Bronchial epithelial cell (primary cell): ENCODE measurements around the gene TRMT1L. TPM values are rescaled to one million over a fixed set of nuclear protein-coding genes. Genes with fewer than 3 reads are reported as not detected.
"Not testable (repeated sequence)": the region's sequence is repeated elsewhere in the genome, so short reads cannot be mapped to it uniquely, and the experiment has no call there.

Experiments used
- DNase-seq: peaks from one replicate; pipeline ENCODE4 v3.0.0-alpha.2; 2010; ENCODE audit warnings: low read depth
- FAIRE-seq: peaks from 2 replicates; lab custom pipeline; 2011; peaks lifted over from hg19 to GRCh38; lab: Jason Lieb, UNC
- H3K27me3 ChIP-seq: 2 replicates; pipeline ENCODE4 v1.5.1; 2011; ENCODE audit warnings: low read length; ENCODE audit not compliant: control insufficient read depth, insufficient read depth
- H3K36me3 ChIP-seq: 2 replicates; pipeline ENCODE4 v1.5.1; 2011; ENCODE audit warnings: low read length; ENCODE audit not compliant: control insufficient read depth, insufficient read depth
- H3K4me3 ChIP-seq: 2 replicates; pipeline ENCODE4 v1.5.1; 2011; ENCODE audit warnings: mild to moderate bottlenecking, low read depth, low read length, control low read depth
- total RNA-seq: library from RNA; depleted of rRNA; stranded (reverse); fragments of >200 nt; gene quantifications from 2 replicates; pipeline ENCODE4 v1.2.1, GENCODE V29; 2014
- TF ChIP-seq, protein P1 (sequence below): IDR thresholded peaks from 2 replicates; pipeline ENCODE4 v1.5.1; 2011; ENCODE audit warnings: mild to moderate bottlenecking, moderate library complexity, low read length, control low read depth, inconsistent platforms; ENCODE audit not compliant: insufficient read depth, severe bottlenecking

The TRMT1L gene, protein sequence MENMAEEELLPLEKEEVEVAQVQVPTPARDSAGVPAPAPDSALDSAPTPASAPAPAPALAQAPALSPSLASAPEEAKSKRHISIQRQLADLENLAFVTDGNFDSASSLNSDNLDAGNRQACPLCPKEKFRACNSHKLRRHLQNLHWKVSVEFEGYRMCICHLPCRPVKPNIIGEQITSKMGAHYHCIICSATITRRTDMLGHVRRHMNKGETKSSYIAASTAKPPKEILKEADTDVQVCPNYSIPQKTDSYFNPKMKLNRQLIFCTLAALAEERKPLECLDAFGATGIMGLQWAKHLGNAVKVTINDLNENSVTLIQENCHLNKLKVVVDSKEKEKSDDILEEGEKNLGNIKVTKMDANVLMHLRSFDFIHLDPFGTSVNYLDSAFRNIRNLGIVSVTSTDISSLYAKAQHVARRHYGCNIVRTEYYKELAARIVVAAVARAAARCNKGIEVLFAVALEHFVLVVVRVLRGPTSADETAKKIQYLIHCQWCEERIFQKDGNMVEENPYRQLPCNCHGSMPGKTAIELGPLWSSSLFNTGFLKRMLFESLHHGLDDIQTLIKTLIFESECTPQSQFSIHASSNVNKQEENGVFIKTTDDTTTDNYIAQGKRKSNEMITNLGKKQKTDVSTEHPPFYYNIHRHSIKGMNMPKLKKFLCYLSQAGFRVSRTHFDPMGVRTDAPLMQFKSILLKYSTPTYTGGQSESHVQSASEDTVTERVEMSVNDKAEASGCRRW
- 17.4 and 21.9 TPM in 2 replicates for total RNA-seq

DNA sequence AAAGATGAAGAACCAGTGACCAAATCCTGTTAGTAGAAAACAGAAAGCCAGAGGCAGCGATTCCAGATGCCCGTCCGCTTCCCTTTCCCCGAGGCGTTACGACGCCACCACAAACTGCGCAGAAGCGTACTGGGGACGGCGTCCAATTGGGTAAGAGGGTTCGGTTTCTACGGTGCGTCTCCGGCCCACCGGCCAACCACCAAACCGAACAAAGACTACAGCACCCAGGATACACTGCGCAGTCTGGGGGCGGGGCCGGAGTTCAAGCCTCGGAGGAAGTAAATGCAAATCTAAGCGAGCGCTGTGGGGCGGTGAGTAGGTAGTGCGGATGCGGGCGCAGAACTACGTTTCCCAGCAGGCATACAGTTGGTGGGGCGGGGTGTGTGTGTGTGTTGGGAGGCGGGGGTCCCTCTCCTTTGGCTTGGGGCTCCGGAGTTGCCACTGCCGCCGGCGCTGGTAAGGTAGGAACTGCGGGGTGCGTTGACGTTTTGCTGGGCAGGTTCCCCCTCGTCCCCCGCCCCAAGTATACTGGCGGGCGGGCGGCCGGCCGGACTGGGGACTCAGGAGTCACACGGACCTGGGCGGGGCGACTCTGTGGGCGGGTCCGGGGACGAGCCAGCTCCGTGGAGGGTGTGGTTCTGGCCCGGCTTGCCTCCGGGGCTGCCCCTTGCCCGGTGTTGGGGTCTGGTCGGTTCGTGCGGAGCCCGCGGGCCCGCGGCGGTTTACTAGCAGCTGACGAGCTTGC lies at the start of gene TRMT1L, which contains the start of gene SWT1:
Gene TRMT1L (minus strand): TSS at position 100 of the 745 bp plus-strand sequence. CDS start 241 bp downstream, outside the sequence.
Gene SWT1 (plus strand): TSS at position 314 of the 745 bp plus-strand sequence. CDS start 3,675 bp downstream, outside the sequence.
- peak; percentile 7 for FAIRE-seq
- peak within 1 kb of the TSS; percentile 58 for H3K4me3 ChIP-seq
- no peaks in the 10 kb centered on the region for H3K36me3 ChIP-seq
- peak; percentile 96 for DNase-seq
- TF ChIP-seq, protein P1, sequence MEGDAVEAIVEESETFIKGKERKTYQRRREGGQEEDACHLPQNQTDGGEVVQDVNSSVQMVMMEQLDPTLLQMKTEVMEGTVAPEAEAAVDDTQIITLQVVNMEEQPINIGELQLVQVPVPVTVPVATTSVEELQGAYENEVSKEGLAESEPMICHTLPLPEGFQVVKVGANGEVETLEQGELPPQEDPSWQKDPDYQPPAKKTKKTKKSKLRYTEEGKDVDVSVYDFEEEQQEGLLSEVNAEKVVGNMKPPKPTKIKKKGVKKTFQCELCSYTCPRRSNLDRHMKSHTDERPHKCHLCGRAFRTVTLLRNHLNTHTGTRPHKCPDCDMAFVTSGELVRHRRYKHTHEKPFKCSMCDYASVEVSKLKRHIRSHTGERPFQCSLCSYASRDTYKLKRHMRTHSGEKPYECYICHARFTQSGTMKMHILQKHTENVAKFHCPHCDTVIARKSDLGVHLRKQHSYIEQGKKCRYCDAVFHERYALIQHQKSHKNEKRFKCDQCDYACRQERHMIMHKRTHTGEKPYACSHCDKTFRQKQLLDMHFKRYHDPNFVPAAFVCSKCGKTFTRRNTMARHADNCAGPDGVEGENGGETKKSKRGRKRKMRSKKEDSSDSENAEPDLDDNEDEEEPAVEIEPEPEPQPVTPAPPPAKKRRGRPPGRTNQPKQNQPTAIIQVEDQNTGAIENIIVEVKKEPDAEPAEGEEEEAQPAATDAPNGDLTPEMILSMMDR = no peak
- no peaks in the 10 kb centered on the region for H3K27me3 ChIP-seq

DNA sequence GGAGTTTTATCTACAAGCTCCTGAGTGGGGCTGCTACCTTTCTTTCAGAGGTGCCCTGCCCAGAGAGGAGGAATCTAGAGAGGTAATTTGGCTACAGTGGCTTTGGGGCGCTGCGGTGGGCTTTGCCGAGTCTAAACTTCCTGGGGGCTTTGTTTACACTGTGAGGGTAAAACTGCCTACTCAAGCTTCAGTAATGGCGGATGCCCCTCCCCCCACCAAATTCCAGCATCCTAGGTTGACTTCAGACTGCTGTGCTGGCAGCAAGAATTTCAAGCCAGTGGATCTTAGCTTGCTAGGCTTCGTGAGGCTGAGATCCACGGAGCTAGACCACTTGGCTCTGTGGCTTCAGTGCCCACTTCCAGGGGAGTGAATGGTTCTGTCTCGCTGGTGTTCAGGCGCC lies 44.1 kb upstream of the TRMT1L start:
- Histone ChIP-seq H3K36me3 (no peaks in the 10 kb centered on the region), H3K27me3 (no peaks in the 10 kb centered on the region), H3K4me3 (no peak overlapping the region)
- no peak for DNase-seq
- no peak for FAIRE-seq
- TF ChIP-seq, protein P1 = no peak

DNA sequence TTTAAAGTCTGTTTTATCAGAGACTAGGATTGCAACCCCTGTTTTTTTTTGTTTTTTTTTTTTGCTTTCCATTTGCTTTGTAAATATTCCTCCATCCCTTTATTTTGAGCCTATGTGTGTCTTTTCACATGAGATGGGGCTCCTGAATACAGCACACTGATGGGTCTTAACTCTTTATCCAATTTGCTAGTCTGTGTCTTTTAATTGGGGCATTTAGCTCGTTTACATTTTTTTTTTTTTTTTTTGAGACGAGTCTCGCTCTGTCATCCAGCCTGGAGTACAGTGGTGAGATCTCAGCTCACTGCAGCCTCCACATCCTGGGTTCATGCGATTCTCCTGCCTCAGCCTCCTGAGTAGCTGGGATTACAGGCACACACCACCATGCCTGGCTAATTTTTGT lies 42.0 kb upstream of the TRMT1L start:
- not testable (repeated sequence) for FAIRE-seq, H3K36me3 ChIP-seq

DNA sequence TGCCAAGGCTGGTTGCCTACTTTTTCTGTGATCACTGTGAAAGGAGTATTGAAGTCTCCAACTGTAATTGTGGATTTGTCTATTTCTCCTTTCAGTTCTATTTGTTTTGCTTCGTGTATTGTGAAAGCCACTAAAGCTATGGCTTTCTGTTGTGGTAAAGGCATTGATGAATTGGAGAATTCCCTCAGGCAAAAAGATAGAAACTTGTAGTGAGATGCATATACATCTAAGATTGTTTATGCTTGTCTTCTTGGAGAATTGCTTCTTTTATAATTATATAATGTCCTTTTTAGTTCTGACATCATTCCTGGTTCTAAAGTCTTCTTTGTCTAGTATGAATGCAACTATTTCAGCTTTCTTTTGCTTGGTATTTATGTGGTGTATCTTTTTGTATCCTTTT lies 37.0 kb upstream of the TRMT1L start:
- Histone ChIP-seq H3K27me3 (no peaks in the 10 kb centered on the region), H3K36me3 (no peaks in the 10 kb centered on the region), H3K4me3 (no peak overlapping the region)
- TF ChIP-seq, protein P1 = no peak
- DNase-seq (no peak), FAIRE-seq (no peak)

More for the DNA sequence above, 42.0 kb upstream of the TRMT1L start:
- H3K27me3 ChIP-seq, DNase-seq, H3K4me3 ChIP-seq: not testable (repeated sequence)

DNA sequence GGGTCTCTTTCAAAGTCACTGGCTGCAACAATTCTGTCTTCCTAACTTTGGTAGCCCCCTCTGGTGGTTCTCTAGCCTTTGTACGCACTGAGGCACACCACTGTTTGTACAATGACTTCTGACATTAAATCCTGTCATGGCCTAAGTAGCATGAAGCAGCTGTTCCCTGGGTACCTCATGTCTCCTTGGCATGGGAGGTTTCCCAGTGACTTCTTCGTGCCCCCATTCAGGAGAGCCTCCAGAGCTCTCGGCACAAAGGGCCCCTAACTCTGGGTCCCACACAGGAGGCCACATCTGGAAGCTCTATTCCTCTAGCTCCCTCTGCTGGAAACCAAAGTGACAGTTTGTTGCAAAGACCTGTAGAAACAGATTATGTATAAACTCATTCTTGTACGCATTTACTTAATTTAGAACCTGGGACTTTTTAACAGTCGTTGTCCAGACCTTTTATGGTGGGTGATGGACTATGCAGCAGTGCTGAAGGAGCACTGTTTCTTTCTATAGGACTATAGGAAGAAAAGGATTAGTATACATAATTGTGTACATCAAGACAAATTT lies 13.6 kb upstream of the TRMT1L start:
- Histone ChIP-seq H3K4me3 (no peak overlapping the region), H3K36me3 (no peaks in the 10 kb centered on the region), H3K27me3 (no peaks in the 10 kb centered on the region)
- no peak for FAIRE-seq
- TF ChIP-seq, protein P1 = peak; percentile 71
- peak; percentile 62 for DNase-seq
